HCT116 (cell line): ENCODE results near the gene PCDHGA2. TPM values are rescaled to one million over a fixed set of nuclear protein-coding genes. Genes with fewer than 3 reads are reported as not detected.
"Not testable (repeated sequence)": the region's sequence is repeated elsewhere in the genome, so short reads cannot be mapped to it uniquely, and the experiment has no call there.

Experiments used
- ATAC-seq: fragments of 200-7000 bp; cut with Tn5 transposase; 2 replicates; pipeline ENCODE4 v1.9.1; 2020; ENCODE audit warnings: mild to moderate bottlenecking, moderate library complexity
- BruUV-seq: library from RNA; stranded (reverse); fragments of 400-500 nt; replicated peaks from 2 replicates; lab custom pipeline; 2021; lab: Mats Ljungman, UMichigan
- CTCF ChIA-PET: fragments of 300-600 bp; sonication (Branson Sonifier 250); formaldehyde crosslinking; loops from one replicate; lab custom pipeline; 2021; ENCODE audit warnings: antibody characterized with exemption; lab: Charles Lee
- POLR2A ChIA-PET: fragments of 300-600, 350-600 bp; sonication (Branson Sonifier 250); formaldehyde crosslinking; loops from one replicate; lab custom pipeline; 2021; ENCODE audit warnings: antibody characterized with exemption; lab: Charles Lee
- RAD21 ChIA-PET, 2 experiments: fragments of 300-600 bp; sonication (Branson Sonifier 250); formaldehyde crosslinking; loops; one replicate each; lab custom pipeline; 2023; ENCODE audit warnings: low total read pairs in 2 of 2; ENCODE audit not compliant: uncharacterized antibody in 2 of 2, unreplicated experiment in 2 of 2, low non-redundant PET in 1 of 2; lab: Charles Lee
- DNase-seq: peaks from one replicate; pipeline ENCODE4 v3.0.0-alpha.2; 2010; ENCODE audit warnings: low read depth, low spot score
- H2AFZ ChIP-seq: fragments of 200-600 bp; shearing (Covaris generic), sonication (generic); 2 replicates; pipeline ENCODE4 v1.6.1; 2017; ENCODE audit warnings: low read depth, mixed run types, mixed read lengths, antibody characterized with exemption, low read length; ENCODE audit not compliant: poor library complexity, severe bottlenecking
- H3K27ac ChIP-seq: 2 replicates; pipeline ENCODE4 v1.5.1; 2012; ENCODE audit warnings: low read depth, low read length
- H3K27me3 ChIP-seq: fragments of 200-600 bp; sonication (generic); 2 replicates; pipeline ENCODE4 v1.6.1; 2016; ENCODE audit warnings: mixed run types, low read length, mixed read lengths; ENCODE audit not compliant: insufficient read depth
- H3K36me3 ChIP-seq, 2 experiments: fragments of 200-500 bp in 1 of 2; fragments of 200-600 bp in 1 of 2; sonication (Bioruptor generic) in 1 of 2; sonication (generic) in 1 of 2; 2 replicates each; pipeline versions ENCODE4 v1.5.1 to v1.6.1; 2014 to 2016; ENCODE audit warnings: low read length in 2 of 2, inconsistent platforms in 1 of 2, mixed read lengths in 1 of 2, mixed run types in 1 of 2; ENCODE audit not compliant: insufficient read depth in 2 of 2, control insufficient read depth in 1 of 2
- H3K4me1 ChIP-seq, 2 experiments: fragments of 200-600 bp in 1 of 2; sonication (generic) in 1 of 2; 2 replicates each; pipeline versions ENCODE4 v1.5.1 to v1.6.1; 2012 to 2017; ENCODE audit warnings: low read length in 2 of 2, inconsistent platforms in 1 of 2, mild to moderate bottlenecking in 1 of 2, mixed read lengths in 1 of 2, mixed run types in 1 of 2, moderate library complexity in 1 of 2; ENCODE audit not compliant: insufficient read depth in 2 of 2, control insufficient read depth in 1 of 2
- H3K4me2 ChIP-seq: fragments of 200-600 bp; sonication (generic); 2 replicates; pipeline ENCODE4 v1.6.1; 2017; ENCODE audit warnings: mixed run types, low read length, mixed read lengths
- H3K4me3 ChIP-seq, 2 experiments: fragments of 200-600 bp in 1 of 2; sonication (generic) in 1 of 2; replicated peaks in 1 of 2; 2 replicates each; pipeline ENCODE4 v1.5.1; 2011 to 2016; ENCODE audit warnings: low read length in 2 of 2, control low read depth in 1 of 2, low read depth in 1 of 2, mild to moderate bottlenecking in 1 of 2, mixed read lengths in 1 of 2, mixed run types in 1 of 2
- H3K79me2 ChIP-seq: fragments of 200-600 bp; sonication (generic); 2 replicates; pipeline ENCODE4 v1.6.1; 2017; ENCODE audit warnings: mild to moderate bottlenecking, mixed run types, low read length, moderate library complexity, mixed read lengths; ENCODE audit not compliant: insufficient read depth
- H3K9ac ChIP-seq: fragments of 200-600 bp; sonication (generic); 2 replicates; pipeline ENCODE4 v1.6.1; 2016; ENCODE audit warnings: low read length, mixed read lengths
- H3K9me2 ChIP-seq: fragments of 200-600 bp; sonication (generic), shearing (Covaris generic); 2 replicates; pipeline ENCODE4 v1.6.1; 2017; ENCODE audit warnings: mixed run types, mild to moderate bottlenecking, moderate library complexity; ENCODE audit not compliant: insufficient read depth
- H3K9me3 ChIP-seq, 2 experiments: fragments of 200-500 bp in 1 of 2; fragments of 200-600 bp in 1 of 2; sonication (Bioruptor generic) in 1 of 2; sonication (generic) in 1 of 2; 2 replicates each; pipeline ENCODE4 v1.6.1; 2014 to 2017; ENCODE audit warnings: low read length in 2 of 2, mixed read lengths in 2 of 2, inconsistent platforms in 1 of 2, low read depth in 1 of 2, mild to moderate bottlenecking in 1 of 2, mixed run types in 1 of 2, moderate library complexity in 1 of 2; ENCODE audit not compliant: control insufficient read depth in 1 of 2, insufficient read depth in 1 of 2
- H4K20me1 ChIP-seq: fragments of 200-600 bp; sonication (generic), shearing (Covaris generic); 2 replicates; pipeline ENCODE4 v1.6.1; 2017; ENCODE audit warnings: mixed run types, mild to moderate bottlenecking, moderate library complexity; ENCODE audit not compliant: insufficient read depth
- ATF3 ChIP-seq: IDR thresholded peaks from 2 replicates; pipeline ENCODE4 v1.6.1; 2012
- EGR1 ChIP-seq: IDR thresholded peaks from 2 replicates; pipeline ENCODE4 v1.6.1; 2012; ENCODE audit warnings: low read depth
- FOSL1 ChIP-seq: IDR thresholded peaks from 2 replicates; pipeline ENCODE4 v1.6.1; 2012; ENCODE audit warnings: low read depth
- POLR2A ChIP-seq: IDR thresholded peaks from 2 replicates; pipeline ENCODE4 v1.7.0; 2011; ENCODE audit warnings: borderline replicate concordance; ENCODE audit not compliant: insufficient read depth, insufficient read length; ENCODE audit errors: extremely low read depth
- POLR2AphosphoS5 ChIP-seq: IDR thresholded peaks from 2 replicates; pipeline ENCODE4 v1.6.1; 2011; ENCODE audit warnings: mild to moderate bottlenecking, low read depth, low read length, moderate library complexity
- TCF7L2 ChIP-seq: IDR thresholded peaks from 2 replicates; pipeline ENCODE4 v1.7.0; 2011; ENCODE audit warnings: borderline replicate concordance, inconsistent platforms; ENCODE audit not compliant: insufficient read depth, insufficient read length; ENCODE audit errors: extremely low read depth
- intact Hi-C: fragments of 100-400 bp; cut with micrococcal nuclease; formaldehyde crosslinking; loops from 2 replicates; pipeline ENCODE4 v1.10.0; 2022
- total RNA-seq: library from RNA; stranded (reverse); gene quantifications from one replicate; pipeline ENCODE4 v1.2.1, GENCODE V29; 2021; ENCODE audit not compliant: unreplicated experiment

PCDHGA2 gene
- total RNA-seq, 1 experiment from 2014 or later: not detected

DNA sequence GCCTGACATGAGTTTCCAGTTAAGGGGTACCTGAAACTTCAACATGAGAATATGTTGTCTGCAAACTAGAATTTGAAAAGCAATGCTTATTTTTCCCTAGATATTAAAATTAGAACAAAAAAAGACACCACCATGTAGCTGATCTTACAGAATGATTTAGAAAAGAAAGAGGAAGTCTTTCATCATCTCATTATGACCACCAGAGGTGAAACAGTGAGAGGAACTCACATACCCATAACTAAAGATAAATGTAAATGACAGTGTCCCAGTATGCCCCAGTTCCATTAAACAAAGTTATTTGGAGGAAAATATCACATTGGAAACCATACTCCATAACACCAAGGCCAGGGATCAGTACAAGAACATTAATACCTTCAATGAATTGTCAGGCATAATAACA lies 24.8 kb upstream of the PCDHGA2 start:
- ChIA-PET CTCF (no interaction called here), POLR2A (no interaction called here), RAD21 (no interaction called here)
- H4K20me1 ChIP-seq: no peaks in the 10 kb centered on the region
- ATAC-seq: no peak
- H3K9ac ChIP-seq: no peak overlapping the region
- TF ChIP-seq POLR2AphosphoS5 (no peak), ATF3 (no peak), FOSL1 (no peak), EGR1 (no peak), TCF7L2 (no peak), POLR2A (no peak)
- DNase-seq: no peak
- H3K79me2 ChIP-seq: peaks cover 15% of the 10 kb centered on the region
- no peak overlapping the region for H3K4me3 ChIP-seq
- intact Hi-C loops: no loop called here
- H3K9me2 ChIP-seq: no peaks in the 10 kb centered on the region
- H2AFZ ChIP-seq: no peak overlapping the region
- no TSS peak for BruUV-seq
- H3K4me1 ChIP-seq: no peaks in the 10 kb centered on the region
- peaks cover 0 to 7% of the 10 kb centered on the region in 2 experiments; a peak in 1 of 4 replicates for H3K36me3 ChIP-seq
- H3K27ac ChIP-seq: no peak overlapping the region
- H3K4me2 ChIP-seq: no peak overlapping the region
- peaks cover 6 to 9% of the 10 kb centered on the region in 2 experiments; a peak in 3 of 4 replicates for H3K9me3 ChIP-seq
- no peaks in the 10 kb centered on the region for H3K27me3 ChIP-seq

DNA sequence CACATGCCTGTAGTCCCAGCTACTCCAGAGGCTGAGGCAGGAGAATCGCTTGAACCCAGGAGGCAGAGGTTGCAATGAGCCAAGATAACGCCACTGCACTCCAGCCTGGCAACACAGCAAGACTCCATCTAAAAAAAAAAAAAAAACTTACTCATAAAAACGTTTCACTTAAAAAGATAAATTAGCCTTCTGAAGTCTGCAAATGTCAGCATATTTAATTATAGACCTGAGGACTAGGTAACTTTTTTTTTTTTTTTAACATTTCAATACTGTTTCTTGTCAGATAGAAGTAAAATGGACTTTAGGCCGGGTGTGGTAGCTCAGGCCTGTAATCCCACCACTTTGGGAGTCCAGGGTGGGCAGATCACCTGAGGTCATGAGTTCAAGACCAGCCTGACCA lies 21.6 kb upstream of the PCDHGA2 start:
- Histone ChIP-seq H3K79me2 (peaks cover 29% of the 10 kb centered on the region), H3K9me3 (peaks cover 19 to 23% of the 10 kb centered on the region in 2 experiments), H3K4me1 (peaks cover 4 to 13% of the 10 kb centered on the region in 2 experiments; a peak in 3 of 4 replicates), H3K36me3 (peaks cover 2 to 19% of the 10 kb centered on the region in 2 experiments; a peak in 2 of 4 replicates)
- POLR2A ChIA-PET, ATAC-seq, H3K27me3 ChIP-seq, DNase-seq, BruUV-seq, H3K4me2 ChIP-seq, CTCF ChIA-PET, H4K20me1 ChIP-seq, H2AFZ ChIP-seq, H3K4me3 ChIP-seq, H3K27ac ChIP-seq, intact Hi-C loops, H3K9me2 ChIP-seq, RAD21 ChIA-PET, H3K9ac ChIP-seq: not testable (repeated sequence)
